HCT116 (cell line): ENCODE measurements around the gene ARID2. TPM values are rescaled to one million over a fixed set of nuclear protein-coding genes. Genes with fewer than 3 reads are reported as not detected.

Experiments used
- ATAC-seq: fragments of 200-7000 bp; cut with Tn5 transposase; 2 replicates; pipeline ENCODE4 v1.9.1; 2020; ENCODE audit warnings: mild to moderate bottlenecking, moderate library complexity
- BruUV-seq: library from RNA; stranded (reverse); fragments of 400-500 nt; replicated peaks from 2 replicates; lab custom pipeline; 2021; lab: Mats Ljungman, UMichigan
- CTCF ChIA-PET: fragments of 300-600 bp; sonication (Branson Sonifier 250); formaldehyde crosslinking; loops from one replicate; lab custom pipeline; 2021; ENCODE audit warnings: antibody characterized with exemption; lab: Charles Lee
- POLR2A ChIA-PET: fragments of 300-600, 350-600 bp; sonication (Branson Sonifier 250); formaldehyde crosslinking; loops from one replicate; lab custom pipeline; 2021; ENCODE audit warnings: antibody characterized with exemption; lab: Charles Lee
- RAD21 ChIA-PET, 2 experiments: fragments of 300-600 bp; sonication (Branson Sonifier 250); formaldehyde crosslinking; loops; one replicate each; lab custom pipeline; 2023; ENCODE audit warnings: low total read pairs in 2 of 2; ENCODE audit not compliant: uncharacterized antibody in 2 of 2, unreplicated experiment in 2 of 2, low non-redundant PET in 1 of 2; lab: Charles Lee
- DNase-seq: peaks from one replicate; pipeline ENCODE4 v3.0.0-alpha.2; 2010; ENCODE audit warnings: low read depth, low spot score
- H2AFZ ChIP-seq: fragments of 200-600 bp; shearing (Covaris generic), sonication (generic); 2 replicates; pipeline ENCODE4 v1.6.1; 2017; ENCODE audit warnings: low read depth, mixed run types, mixed read lengths, antibody characterized with exemption, low read length; ENCODE audit not compliant: poor library complexity, severe bottlenecking
- H3K27ac ChIP-seq: 2 replicates; pipeline ENCODE4 v1.5.1; 2012; ENCODE audit warnings: low read depth, low read length
- H3K27me3 ChIP-seq: fragments of 200-600 bp; sonication (generic); 2 replicates; pipeline ENCODE4 v1.6.1; 2016; ENCODE audit warnings: mixed run types, low read length, mixed read lengths; ENCODE audit not compliant: insufficient read depth
- H3K36me3 ChIP-seq, 2 experiments: fragments of 200-500 bp in 1 of 2; fragments of 200-600 bp in 1 of 2; sonication (Bioruptor generic) in 1 of 2; sonication (generic) in 1 of 2; 2 replicates each; pipeline versions ENCODE4 v1.5.1 to v1.6.1; 2014 to 2016; ENCODE audit warnings: low read length in 2 of 2, inconsistent platforms in 1 of 2, mixed read lengths in 1 of 2, mixed run types in 1 of 2; ENCODE audit not compliant: insufficient read depth in 2 of 2, control insufficient read depth in 1 of 2
- H3K4me1 ChIP-seq, 2 experiments: fragments of 200-600 bp in 1 of 2; sonication (generic) in 1 of 2; 2 replicates each; pipeline versions ENCODE4 v1.5.1 to v1.6.1; 2012 to 2017; ENCODE audit warnings: low read length in 2 of 2, inconsistent platforms in 1 of 2, mild to moderate bottlenecking in 1 of 2, mixed read lengths in 1 of 2, mixed run types in 1 of 2, moderate library complexity in 1 of 2; ENCODE audit not compliant: insufficient read depth in 2 of 2, control insufficient read depth in 1 of 2
- H3K4me2 ChIP-seq: fragments of 200-600 bp; sonication (generic); 2 replicates; pipeline ENCODE4 v1.6.1; 2017; ENCODE audit warnings: mixed run types, low read length, mixed read lengths
- H3K4me3 ChIP-seq, 2 experiments: fragments of 200-600 bp in 1 of 2; sonication (generic) in 1 of 2; replicated peaks in 1 of 2; 2 replicates each; pipeline ENCODE4 v1.5.1; 2011 to 2016; ENCODE audit warnings: low read length in 2 of 2, control low read depth in 1 of 2, low read depth in 1 of 2, mild to moderate bottlenecking in 1 of 2, mixed read lengths in 1 of 2, mixed run types in 1 of 2
- H3K79me2 ChIP-seq: fragments of 200-600 bp; sonication (generic); 2 replicates; pipeline ENCODE4 v1.6.1; 2017; ENCODE audit warnings: mild to moderate bottlenecking, mixed run types, low read length, moderate library complexity, mixed read lengths; ENCODE audit not compliant: insufficient read depth
- H3K9ac ChIP-seq: fragments of 200-600 bp; sonication (generic); 2 replicates; pipeline ENCODE4 v1.6.1; 2016; ENCODE audit warnings: low read length, mixed read lengths
- H3K9me2 ChIP-seq: fragments of 200-600 bp; sonication (generic), shearing (Covaris generic); 2 replicates; pipeline ENCODE4 v1.6.1; 2017; ENCODE audit warnings: mixed run types, mild to moderate bottlenecking, moderate library complexity; ENCODE audit not compliant: insufficient read depth
- H3K9me3 ChIP-seq, 2 experiments: fragments of 200-500 bp in 1 of 2; fragments of 200-600 bp in 1 of 2; sonication (Bioruptor generic) in 1 of 2; sonication (generic) in 1 of 2; 2 replicates each; pipeline ENCODE4 v1.6.1; 2014 to 2017; ENCODE audit warnings: low read length in 2 of 2, mixed read lengths in 2 of 2, inconsistent platforms in 1 of 2, low read depth in 1 of 2, mild to moderate bottlenecking in 1 of 2, mixed run types in 1 of 2, moderate library complexity in 1 of 2; ENCODE audit not compliant: control insufficient read depth in 1 of 2, insufficient read depth in 1 of 2
- H4K20me1 ChIP-seq: fragments of 200-600 bp; sonication (generic), shearing (Covaris generic); 2 replicates; pipeline ENCODE4 v1.6.1; 2017; ENCODE audit warnings: mixed run types, mild to moderate bottlenecking, moderate library complexity; ENCODE audit not compliant: insufficient read depth
- ATF3 ChIP-seq: IDR thresholded peaks from 2 replicates; pipeline ENCODE4 v1.6.1; 2012
- CBX3 ChIP-seq: IDR thresholded peaks from 2 replicates; pipeline ENCODE4 v1.6.1; 2012; ENCODE audit warnings: low read depth
- CEBPB ChIP-seq: IDR thresholded peaks from 2 replicates; pipeline ENCODE4 v1.6.1; 2012; ENCODE audit warnings: low read depth
- CTCF ChIP-seq, 3 experiments: fragments of 200-600 bp in 1 of 3; sonication (generic) in 1 of 3; IDR thresholded peaks in 2 of 3; conservative IDR thresholded peaks in 1 of 3; 2 replicates each; pipeline ENCODE4 v1.5.1; 2012 to 2017; ENCODE audit warnings: low read depth in 2 of 3, low read length in 2 of 3, antibody characterized with exemption in 1 of 3, borderline replicate concordance in 1 of 3, control low read depth in 1 of 3, mild to moderate bottlenecking in 1 of 3, mixed read lengths in 1 of 3, mixed run types in 1 of 3, moderate library complexity in 1 of 3; ENCODE audit not compliant: insufficient read depth in 1 of 3
- EGR1 ChIP-seq: IDR thresholded peaks from 2 replicates; pipeline ENCODE4 v1.6.1; 2012; ENCODE audit warnings: low read depth
- FOSL1 ChIP-seq: IDR thresholded peaks from 2 replicates; pipeline ENCODE4 v1.6.1; 2012; ENCODE audit warnings: low read depth
- JUND ChIP-seq: IDR thresholded peaks from 2 replicates; pipeline ENCODE4 v1.6.1; 2012
- POLR2A ChIP-seq: IDR thresholded peaks from 2 replicates; pipeline ENCODE4 v1.7.0; 2011; ENCODE audit warnings: borderline replicate concordance; ENCODE audit not compliant: insufficient read depth, insufficient read length; ENCODE audit errors: extremely low read depth
- POLR2AphosphoS5 ChIP-seq: IDR thresholded peaks from 2 replicates; pipeline ENCODE4 v1.6.1; 2011; ENCODE audit warnings: mild to moderate bottlenecking, low read depth, low read length, moderate library complexity
- REST ChIP-seq: IDR thresholded peaks from 2 replicates; pipeline ENCODE4 v1.6.1; 2012; ENCODE audit warnings: low read depth
- SRF ChIP-seq: IDR thresholded peaks from 2 replicates; pipeline ENCODE4 v1.6.1; 2012; ENCODE audit warnings: low read depth
- ZBTB33 ChIP-seq: IDR thresholded peaks from 2 replicates; pipeline ENCODE4 v1.6.1; 2011; ENCODE audit warnings: mild to moderate bottlenecking, low read length, moderate library complexity; ENCODE audit not compliant: insufficient replicate concordance; ENCODE audit errors: extremely low read depth
- ZNF274 ChIP-seq: fragments of 200-500 bp; sonication (Bioruptor generic); IDR thresholded peaks from 2 replicates; pipeline ENCODE4 v1.6.1; 2014; ENCODE audit warnings: mild to moderate bottlenecking, low read depth, low read length, inconsistent platforms
- intact Hi-C: fragments of 100-400 bp; cut with micrococcal nuclease; formaldehyde crosslinking; loops from 2 replicates; pipeline ENCODE4 v1.10.0; 2022
- total RNA-seq: library from RNA; stranded (reverse); gene quantifications from one replicate; pipeline ENCODE4 v1.2.1, GENCODE V29; 2021; ENCODE audit not compliant: unreplicated experiment
- TF ChIP-seq, protein P1 (sequence below): IDR thresholded peaks from 2 replicates; pipeline ENCODE4 v1.6.1; 2012

ARID2 gene
- total RNA-seq, 1 experiment from 2014 or later, result 30.5 TPM

DNA sequence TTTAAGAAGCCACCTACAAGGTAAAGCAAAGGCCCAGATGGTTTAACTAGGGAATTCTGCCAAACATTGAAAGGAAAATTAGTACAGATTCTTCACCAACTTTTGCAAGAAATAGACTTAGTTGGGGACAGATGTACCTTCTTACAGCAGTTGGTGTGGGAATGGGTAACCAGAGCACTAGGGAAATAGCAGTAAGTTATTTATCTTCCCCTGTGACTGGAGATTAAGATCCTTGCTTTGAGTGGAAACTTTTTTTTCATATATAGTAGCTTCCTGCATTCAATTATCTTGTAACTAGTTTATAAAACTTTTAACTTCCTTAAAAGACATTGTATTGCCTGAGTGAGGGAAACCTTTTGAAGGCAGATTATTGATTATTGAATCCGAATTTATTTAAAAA, 44.2 kb downstream of the ARID2 start (continued):
- TF ChIP-seq ZBTB33 (no peak), SRF (no peak), ATF3 (no peak), CTCF (IDR thresholded peaks at IDR 0.05 in 2 of 3, conservative IDR thresholded peaks at IDR 0.05 in 1 of 3; ENCODE audit: borderline replicate concordance in 1 of 3, insufficient read depth in 1 of 3, low read depth in 2 of 3, low read length in 2 of 3) (no peak), CBX3 (no peak), FOSL1 (no peak)
- TF ChIP-seq, all 23 proteins: peak for 0

DNA sequence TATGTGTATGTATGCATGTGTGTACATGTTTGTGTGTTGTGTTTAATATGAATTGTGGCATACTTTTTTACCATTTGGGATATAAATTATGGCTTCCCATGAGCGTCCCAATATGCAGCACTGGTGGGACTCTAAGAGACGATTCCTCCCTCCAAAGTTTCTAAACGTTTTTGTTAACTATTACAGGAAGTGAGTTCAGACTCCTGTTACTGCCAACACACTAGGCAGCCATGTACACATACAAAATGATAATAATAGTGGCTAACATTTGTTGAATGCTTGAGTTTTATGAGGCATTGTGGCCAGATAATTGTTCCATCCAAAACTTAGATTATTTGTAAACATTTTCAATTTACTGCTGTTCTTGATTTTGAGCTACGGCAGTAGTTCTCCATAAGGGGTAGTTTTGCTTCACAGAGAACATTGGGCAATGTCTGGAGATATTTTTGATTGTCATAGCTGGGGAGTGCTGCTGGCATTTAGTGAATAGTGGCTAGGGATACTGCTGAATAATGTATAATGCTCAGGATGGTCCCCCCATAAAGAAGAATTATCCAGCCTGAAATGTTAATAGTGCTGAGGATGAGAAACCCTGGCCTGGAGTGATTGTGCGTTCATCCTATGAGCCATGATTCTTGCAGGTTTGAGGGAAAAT, 45.1 kb downstream of the ARID2 start:
- Histone ChIP-seq H3K9ac (no peak overlapping the region), H3K27me3 (no peaks in the 10 kb centered on the region), H2AFZ (no peak overlapping the region), H3K4me2 (no peak overlapping the region), H3K4me1 (no peaks in the 10 kb centered on the region), H4K20me1 (no peaks in the 10 kb centered on the region), H3K9me3 (no peaks in the 10 kb centered on the region), H3K27ac (no peak overlapping the region), H3K36me3 (no peaks in the 10 kb centered on the region), H3K79me2 (peaks cover 64% of the 10 kb centered on the region), H3K9me2 (no peaks in the 10 kb centered on the region), H3K4me3 (no peak overlapping the region)
- BruUV-seq, result no TSS peak
- POLR2A ChIA-PET, result no interaction called here
- ATAC-seq (no peak), DNase-seq (no peak)
- CTCF ChIA-PET, result interaction anchor here (1.1 to 2.3 kb wide), 2 partner anchors 12 to 230 kb away, joined by 3 to 8 read pairs; no protein-coding TSS in a partner anchor
- RAD21 ChIA-PET, result no interaction called here
- intact Hi-C loops, result no loop called here
- TF ChIP-seq REST (no peak), CEBPB (no peak), POLR2AphosphoS5 (no peak), FOSL1 (no peak), CBX3 (no peak), JUND (no peak), ATF3 (no peak), EGR1 (no peak), POLR2A (no peak), ZNF274 (no peak), SRF (no peak)
- TF ChIP-seq, protein P1, sequence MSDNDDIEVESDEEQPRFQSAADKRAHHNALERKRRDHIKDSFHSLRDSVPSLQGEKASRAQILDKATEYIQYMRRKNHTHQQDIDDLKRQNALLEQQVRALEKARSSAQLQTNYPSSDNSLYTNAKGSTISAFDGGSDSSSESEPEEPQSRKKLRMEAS, result no peak
